HepG2 (cell line): ENCODE measurements around the gene RAN. TPM values are rescaled to one million over a fixed set of nuclear protein-coding genes. Genes with fewer than 3 reads are reported as not detected.

ENCODE experiments used
- ATAC-seq: fragments of 200-7000 bp; cut with Tn5 transposase; 3 replicates; pipeline ENCODE4 v1.9.1; 2020; ENCODE audit warnings: mild to moderate bottlenecking, moderate library complexity
- BruUV-seq: library from RNA; stranded (reverse); fragments of 400-500 nt; replicated peaks from 2 replicates; lab custom pipeline; 2021; lab: Mats Ljungman, UMichigan
- CTCF ChIA-PET: fragments of 300-600 bp; formaldehyde crosslinking; extraction: SDS; loops from one replicate; lab custom pipeline; 2021; ENCODE audit warnings: low total read pairs, inconsistent platforms, low intra/inter-chr PET ratio; lab: Yijun Ruan, JAX
- POLR2A ChIA-PET: fragments of 350-600 bp; sonication (Branson Sonifier 250); formaldehyde crosslinking; loops from one replicate; lab custom pipeline; 2020; ENCODE audit warnings: antibody characterized with exemption, inconsistent platforms; lab: Yijun Ruan, JAX
- DNase-seq: peaks from one replicate; pipeline ENCODE4 v3.0.0-alpha.2; 2015; ENCODE audit warnings: low spot score
- FAIRE-seq: peaks from 3 replicates; lab custom pipeline; 2011; peaks lifted over from hg19 to GRCh38; lab: Jason Lieb, UNC
- H2AFZ ChIP-seq: one replicate; pipeline ENCODE4 v1.6.1; 2011; ENCODE audit warnings: low read length, inconsistent platforms
- H3K27ac ChIP-seq: fragments of 300-600 bp; 3 replicates; pipeline ENCODE4 v1.8.0; 2011; ENCODE audit warnings: mixed run types, mild to moderate bottlenecking, mixed read lengths, low read length, inconsistent platforms; ENCODE audit not compliant: insufficient read depth; ENCODE audit errors: extremely low read length
- H3K27me3 ChIP-seq, 2 experiments: fragments of 200-600 bp in 1 of 2; 2 replicates in 1 of 2; 3 replicates in 1 of 2; pipeline versions ENCODE4 v1.6.0 to v1.8.0; 2011; ENCODE audit warnings: low read length in 2 of 2, mild to moderate bottlenecking in 2 of 2, moderate library complexity in 2 of 2, inconsistent platforms in 1 of 2; ENCODE audit not compliant: insufficient read depth in 2 of 2, control insufficient read depth in 1 of 2
- H3K36me3 ChIP-seq, 2 experiments: fragments of 200-600 bp in 1 of 2; replicated peaks in 1 of 2; 2 replicates in 1 of 2; 3 replicates in 1 of 2; pipeline versions ENCODE4 v1.5.1 to v1.8.0; 2011; ENCODE audit warnings: low read length in 2 of 2, inconsistent platforms in 1 of 2; ENCODE audit not compliant: insufficient read depth in 2 of 2, control insufficient read depth in 1 of 2
- H3K4me1 ChIP-seq: 2 replicates; pipeline ENCODE4 v1.5.1; 2012; ENCODE audit warnings: low read length, inconsistent platforms; ENCODE audit not compliant: insufficient read depth
- H3K4me2 ChIP-seq: 2 replicates; pipeline ENCODE4 v1.6.0; 2011; ENCODE audit warnings: low read depth, low read length, inconsistent platforms
- H3K4me3 ChIP-seq, 3 experiments: fragments of 200-600 bp in 1 of 3; sonication (generic), shearing (Covaris generic) in 1 of 3; replicated peaks in 1 of 3; 2 replicates each; pipeline ENCODE4 v1.5.1; 2011 to 2016; ENCODE audit warnings: low read length in 3 of 3, inconsistent platforms in 2 of 3, low read depth in 2 of 3, mild to moderate bottlenecking in 2 of 3, control low read depth in 1 of 3, mixed read lengths in 1 of 3; ENCODE audit not compliant: insufficient read depth in 1 of 3
- H3K79me2 ChIP-seq: one replicate; pipeline ENCODE4 v1.6.1; 2011; ENCODE audit warnings: low read length, inconsistent platforms; ENCODE audit not compliant: insufficient read depth
- H3K9ac ChIP-seq: 2 replicates; pipeline ENCODE4 v1.6.0; 2011; ENCODE audit warnings: mild to moderate bottlenecking, low read depth, low read length, inconsistent platforms; ENCODE audit not compliant: insufficient read depth
- H3K9me3 ChIP-seq: 2 replicates; pipeline ENCODE4 v1.5.1; 2012; ENCODE audit warnings: mild to moderate bottlenecking, low read length
- H4K20me1 ChIP-seq: 2 replicates; pipeline ENCODE4 v1.6.0; 2011; ENCODE audit warnings: inconsistent platforms, mild to moderate bottlenecking, low read length, moderate library complexity; ENCODE audit not compliant: insufficient read depth
- GATA4 ChIP-seq: sonication (generic); IDR thresholded peaks from 2 replicates; pipeline ENCODE4 v1.6.1; 2016; ENCODE audit warnings: antibody characterized with exemption, low read depth, borderline replicate concordance
- HOXA5 ChIP-seq: sonication (generic); formaldehyde crosslinking; IDR thresholded peaks from 2 replicates; pipeline ENCODE4 v1.4.0; 2020; ENCODE audit warnings: missing genetic modification reagents
- IKZF1 ChIP-seq: fragments of 450-650 bp; IDR thresholded peaks from 2 replicates; pipeline ENCODE4 v1.7.1; 2016
- POLR2A ChIP-seq, 2 experiments: IDR thresholded peaks; 2 replicates each; pipeline ENCODE4 v1.6.1; 2011; ENCODE audit warnings: low read depth in 2 of 2, low read length in 2 of 2, mild to moderate bottlenecking in 1 of 2, moderate library complexity in 1 of 2; ENCODE audit not compliant: insufficient read depth in 1 of 2
- RBFOX2 ChIP-seq: fragments of 200-400 bp; formaldehyde crosslinking; IDR thresholded peaks from 2 replicates; pipeline ENCODE4 v1.6.1; 2017; ENCODE audit warnings: low read depth, mild to moderate bottlenecking, low read length
- TRIM22 ChIP-seq: fragments of 450-650 bp; IDR thresholded peaks from 2 replicates; pipeline ENCODE4 v1.6.1; 2017
- ZNF776 ChIP-seq: sonication (generic); formaldehyde crosslinking; IDR thresholded peaks from 2 replicates; pipeline ENCODE4 v1.4.0; 2020; ENCODE audit warnings: mild to moderate bottlenecking, missing genetic modification reagents
- WGBS: methylation state at CpG from one replicate; pipeline ENCODE4 v1.1.6; 2017; ENCODE audit warnings: low lambda C conversion rate; 5-methylcytosine and 5-hydroxymethylcytosine counted together
- in situ Hi-C: cut with HindIII; loops from 2 replicates; pipeline ENCODE4 v1.10.0; 2017; ENCODE audit warnings: low pct_unique_long_range_greater_than_20kb; ENCODE audit not compliant: extremely low pct_ligation_motif_present
- intact Hi-C: fragments of 100-400 bp; cut with micrococcal nuclease; formaldehyde crosslinking; loops from one replicate; pipeline ENCODE4 v1.10.0; 2022; ENCODE audit not compliant: unreplicated experiment
- polyA plus RNA-seq, 8 experiments: library from polyadenylated mRNA; depleted of rRNA in 3 of 8; stranded (reverse) in 7 of 8; unstranded in 1 of 8; fragments of >200 nt; fragmentation: Illumina TruSeq in 4 of 8; extraction: Trizol in 4 of 8; gene quantifications; 2 replicates each; pipeline versions ENCODE4 v1.2.1 to v1.2.3, GENCODE V29; 2011 to 2016; ENCODE audit warnings: low read depth in 4 of 8, missing spikeins in 1 of 8, mixed read lengths in 1 of 8; ENCODE audit not compliant: insufficient read depth in 1 of 8
- total RNA-seq, 5 experiments: library from RNA; depleted of rRNA; stranded (reverse); fragments of >200 nt; fragmentation: Illumina TruSeq; extraction: Trizol; gene quantifications; 2 replicates each; pipeline ENCODE4 v1.2.3, GENCODE V29; 2016; ENCODE audit warnings: low read depth in 1 of 5

RAN gene
- total and polyA plus RNA-seq, 2 of the 13 experiments (the other 11 are each of a cell fraction or from before 2014, with no cell fraction given): 1,335 to 1,630 TPM

DNA sequence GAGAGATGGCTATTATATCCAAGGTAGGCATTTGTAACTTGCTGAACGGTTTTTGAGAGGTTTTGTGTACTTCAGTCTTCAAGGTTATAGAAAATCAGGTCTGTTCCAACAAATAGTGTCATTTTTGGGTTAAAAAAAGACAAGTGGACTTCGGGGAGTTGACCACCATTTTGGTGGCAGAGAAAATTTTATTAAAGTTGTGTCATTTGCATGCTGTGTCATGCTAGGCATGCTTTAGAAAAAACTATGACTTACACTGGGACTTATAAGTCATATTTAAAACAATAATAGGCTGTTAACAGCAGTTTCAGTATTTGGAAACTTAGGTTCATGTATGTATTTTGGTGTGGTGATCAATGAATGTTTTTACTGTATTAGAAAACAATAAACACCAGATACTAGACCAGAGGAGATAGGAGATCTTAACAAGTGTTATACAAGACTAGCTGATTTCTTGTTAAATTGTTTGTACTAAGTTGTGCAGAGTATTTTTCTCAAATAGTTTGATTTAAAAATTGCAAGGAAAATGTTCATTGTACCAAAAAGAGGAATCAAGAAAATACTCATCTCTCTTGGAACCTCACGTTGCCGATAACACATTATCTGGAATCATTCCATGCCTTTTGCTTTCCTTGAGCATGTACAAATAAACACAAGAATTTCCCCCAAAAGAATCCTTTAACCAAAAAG lies 1.4 kb downstream of the RAN start (continued):
- TF ChIP-seq RBFOX2 (0 out of 2 replicates have a peak, but pooled peaks have one; percentile 55), TRIM22 (no peak), ZNF776 (no peak), GATA4 (no peak), IKZF1 (no peak), HOXA5 (no peak)

GRCh38 chr12:130873825-130874224 lies 2.0 kb downstream of the RAN start:
- Histone ChIP-seq H3K36me3 (peaks cover 11 to 46% of the 10 kb centered on the region in 2 experiments), H2AFZ (no peak overlapping the region), H3K4me2 (peak overlapping the region; percentile 91), H3K9ac (peak overlapping the region; percentile 90), H3K79me2 (peaks cover 22% of the 10 kb centered on the region), H3K4me3 (peak overlapping the region in 2 of 3 experiments; percentile 76 to 78; a peak in 4 of 6 replicates), H3K27ac (no peak overlapping the region), H3K27me3 (no peaks in the 10 kb centered on the region; a peak in 1 of 5 replicates), H4K20me1 (peaks cover 28% of the 10 kb centered on the region), H3K4me1 (peaks cover 74% of the 10 kb centered on the region), H3K9me3 (no peaks in the 10 kb centered on the region)
- intact Hi-C loops: no loop called here
- WGBS: 96% methylated on average over 4 of the region's 4 CpGs
- FAIRE-seq (no peak), DNase-seq (no peak), ATAC-seq (no peak)
- no TSS peak for BruUV-seq
- POLR2A ChIA-PET: interaction anchor here (1.1 kb wide), 1 partner anchor 110 kb away, joined by 4 read pairs; no protein-coding TSS in a partner anchor
- in situ Hi-C loops: loop anchor here (5.0 kb wide), 1 partner anchor 37 kb away; the partner anchor contains the start of gene STX2
- TF ChIP-seq GATA4 (no peak), POLR2A (IDR thresholded peaks at IDR 0.05; ENCODE audit: insufficient read depth in 1 of 2, low read depth in 2 of 2, low read length in 2 of 2) (0 out of 4 replicates have a peak, but pooled peaks of 1 of the 2 experiments have one; percentile 9)
- CTCF ChIA-PET: no interaction called here
